ENCODE results near the gene PHF20. TPM values are rescaled to one million over a fixed set of nuclear protein-coding genes. Genes with fewer than 3 reads are reported as not detected.

PHF20 gene
- total RNA-seq, 3 donors from 2014 or later = 48.5 to 60.0 (median 59.7) TPM

DNA sequence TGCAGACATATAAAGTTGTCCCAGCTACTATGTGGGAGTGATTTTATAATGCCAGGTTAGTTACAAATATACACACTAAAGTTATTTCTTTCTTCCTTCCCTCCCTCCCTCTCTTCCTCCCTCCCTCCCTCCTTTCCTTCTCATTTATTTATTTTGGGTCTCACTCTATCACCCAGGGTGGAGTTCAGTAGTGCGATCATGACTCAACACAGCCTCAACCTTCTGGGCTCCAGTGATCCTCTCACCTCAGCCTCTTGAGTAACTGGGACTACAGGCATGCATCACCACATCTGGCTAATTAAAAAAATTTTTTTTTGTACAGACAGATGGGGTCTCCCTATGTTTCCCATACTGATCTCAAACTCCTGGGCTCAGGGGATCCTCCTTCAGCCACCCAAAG lies 59.2 kb downstream of the PHF20 start:
- Histone ChIP-seq H3K36me3 (no peaks in the 10 kb centered on the region), H3K4me1 (no peaks in the 10 kb centered on the region), H3K9me3 (no peaks in the 10 kb centered on the region), H3K4me3 (no peak overlapping the region), H3K27ac (no peak overlapping the region), H3K27me3 (no peaks in the 10 kb centered on the region)
- intact Hi-C loops (cut with DNase I; ENCODE audit: low total_unique reads) = no loop called here
- TF ChIP-seq POLR2A (IDR thresholded peaks at IDR 0.05) (no peak), POLR2AphosphoS5 (IDR thresholded peaks at IDR 0.05) (no peak)
- TF ChIP-seq, protein P1, sequence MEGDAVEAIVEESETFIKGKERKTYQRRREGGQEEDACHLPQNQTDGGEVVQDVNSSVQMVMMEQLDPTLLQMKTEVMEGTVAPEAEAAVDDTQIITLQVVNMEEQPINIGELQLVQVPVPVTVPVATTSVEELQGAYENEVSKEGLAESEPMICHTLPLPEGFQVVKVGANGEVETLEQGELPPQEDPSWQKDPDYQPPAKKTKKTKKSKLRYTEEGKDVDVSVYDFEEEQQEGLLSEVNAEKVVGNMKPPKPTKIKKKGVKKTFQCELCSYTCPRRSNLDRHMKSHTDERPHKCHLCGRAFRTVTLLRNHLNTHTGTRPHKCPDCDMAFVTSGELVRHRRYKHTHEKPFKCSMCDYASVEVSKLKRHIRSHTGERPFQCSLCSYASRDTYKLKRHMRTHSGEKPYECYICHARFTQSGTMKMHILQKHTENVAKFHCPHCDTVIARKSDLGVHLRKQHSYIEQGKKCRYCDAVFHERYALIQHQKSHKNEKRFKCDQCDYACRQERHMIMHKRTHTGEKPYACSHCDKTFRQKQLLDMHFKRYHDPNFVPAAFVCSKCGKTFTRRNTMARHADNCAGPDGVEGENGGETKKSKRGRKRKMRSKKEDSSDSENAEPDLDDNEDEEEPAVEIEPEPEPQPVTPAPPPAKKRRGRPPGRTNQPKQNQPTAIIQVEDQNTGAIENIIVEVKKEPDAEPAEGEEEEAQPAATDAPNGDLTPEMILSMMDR (IDR thresholded peaks at IDR 0.05) = no peak
- no peak for DNase-seq (ENCODE audit: low spot score in 2 of 2)

DNA sequence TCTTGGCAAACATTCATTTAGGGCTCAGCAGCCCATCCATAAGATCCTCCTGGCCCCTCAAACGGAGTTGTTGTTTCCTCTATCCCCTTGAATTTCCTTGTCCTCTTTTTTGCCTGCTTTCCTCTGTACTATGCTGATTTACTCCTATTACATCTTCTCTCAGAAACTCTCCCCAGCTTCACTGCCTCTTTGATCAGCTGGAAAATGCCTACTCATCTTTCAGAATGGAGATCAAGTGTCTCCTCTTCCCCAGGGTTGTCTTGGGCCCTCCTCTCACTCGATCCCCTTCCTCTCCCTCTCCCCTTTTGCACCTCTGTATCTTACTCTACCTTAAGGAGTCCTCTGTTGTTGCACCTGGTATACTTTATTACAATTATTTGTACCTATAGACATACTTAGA lies 60.2 kb downstream of the PHF20 start:
- H3K4me3 ChIP-seq = no peak overlapping the region
- H3K27me3 ChIP-seq = no peaks in the 10 kb centered on the region
- H3K4me1 ChIP-seq = no peaks in the 10 kb centered on the region
- no peak for DNase-seq (ENCODE audit: low spot score in 2 of 2)
- intact Hi-C loops (cut with DNase I; ENCODE audit: low total_unique reads) = no loop called here
- H3K27ac ChIP-seq = no peak overlapping the region
- TF ChIP-seq, protein P1 (IDR thresholded peaks at IDR 0.05) = no peak
- TF ChIP-seq POLR2AphosphoS5 (IDR thresholded peaks at IDR 0.05) (no peak), POLR2A (IDR thresholded peaks at IDR 0.05) (no peak)
- H3K36me3 ChIP-seq = no peaks in the 10 kb centered on the region
- no peaks in the 10 kb centered on the region for H3K9me3 ChIP-seq

DNA sequence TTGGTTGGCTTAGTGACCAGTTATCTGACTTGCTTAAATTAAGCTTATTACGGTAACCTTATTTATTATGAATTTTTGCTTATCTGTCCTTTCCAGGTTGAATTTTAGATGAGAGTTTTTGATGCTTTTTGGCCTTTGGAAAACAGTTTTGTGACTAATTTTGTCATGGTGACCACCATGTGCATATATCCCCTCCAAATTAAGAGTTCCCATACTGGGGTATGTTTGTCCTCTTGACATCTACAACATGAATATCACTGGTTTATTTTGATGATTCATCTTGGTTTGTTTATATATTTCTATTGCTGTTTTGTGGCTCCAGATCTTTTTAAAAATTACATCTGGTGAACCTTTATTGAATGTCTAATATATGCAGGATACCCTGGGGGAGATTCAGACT lies 61.4 kb downstream of the PHF20 start:
- DNase-seq (ENCODE audit: low spot score in 2 of 2) = no peak
- no peak overlapping the region for H3K27ac ChIP-seq
- no peaks in the 10 kb centered on the region for H3K36me3 ChIP-seq
- no peaks in the 10 kb centered on the region for H3K27me3 ChIP-seq
- no peaks in the 10 kb centered on the region for H3K9me3 ChIP-seq
- no peak overlapping the region for H3K4me3 ChIP-seq
- intact Hi-C loops (cut with DNase I; ENCODE audit: low total_unique reads) = no loop called here
- TF ChIP-seq POLR2A (IDR thresholded peaks at IDR 0.05) (no peak), POLR2AphosphoS5 (IDR thresholded peaks at IDR 0.05) (no peak)
- TF ChIP-seq, protein P1 (IDR thresholded peaks at IDR 0.05) = no peak
- no peaks in the 10 kb centered on the region for H3K4me1 ChIP-seq

DNA sequence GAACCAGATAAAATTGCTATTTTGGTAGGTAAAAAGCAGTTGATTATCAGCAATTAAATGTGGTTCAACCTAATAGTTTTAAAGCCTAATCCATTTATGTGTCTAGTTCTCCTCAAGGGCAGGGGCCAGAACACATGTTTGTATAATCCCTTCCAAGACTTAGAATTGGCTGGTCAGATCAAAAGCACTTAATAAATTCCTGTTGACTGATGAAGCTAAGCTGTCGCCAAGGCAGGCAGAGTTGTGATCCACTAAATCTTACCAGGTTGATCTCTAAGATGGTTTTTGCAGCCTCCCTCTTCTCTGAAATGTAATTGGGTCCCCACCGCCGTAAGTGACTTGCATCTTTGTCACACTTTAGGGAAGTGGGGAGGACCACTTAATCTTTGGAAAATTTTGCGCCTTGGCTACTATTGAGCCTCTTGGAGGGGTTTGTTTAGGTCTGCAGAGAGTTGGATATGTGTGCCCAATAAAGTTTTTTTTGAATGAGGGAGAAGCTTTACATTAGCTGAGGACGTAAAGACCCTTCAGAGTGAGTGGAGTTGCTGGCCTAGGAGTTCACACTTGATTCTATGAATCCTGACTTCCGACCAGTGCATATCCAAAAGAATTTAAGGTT lies 65.9 kb downstream of the PHF20 start:
- intact Hi-C loops (cut with DNase I; ENCODE audit: low total_unique reads) = no loop called here
- no peak for DNase-seq (ENCODE audit: low spot score in 2 of 2)
- Histone ChIP-seq H3K4me3 (no peak overlapping the region), H3K27ac (no peak overlapping the region), H3K9me3 (peaks cover 2 to 5% of the 10 kb centered on the region in 2 donors), H3K4me1 (no peaks in the 10 kb centered on the region), H3K27me3 (no peaks in the 10 kb centered on the region), H3K36me3 (no peaks in the 10 kb centered on the region)
- TF ChIP-seq, protein P1 (IDR thresholded peaks at IDR 0.05) = no peak
- TF ChIP-seq POLR2A (IDR thresholded peaks at IDR 0.05) = no peak
- no peak for TF ChIP-seq POLR2AphosphoS5 (IDR thresholded peaks at IDR 0.05)

DNA sequence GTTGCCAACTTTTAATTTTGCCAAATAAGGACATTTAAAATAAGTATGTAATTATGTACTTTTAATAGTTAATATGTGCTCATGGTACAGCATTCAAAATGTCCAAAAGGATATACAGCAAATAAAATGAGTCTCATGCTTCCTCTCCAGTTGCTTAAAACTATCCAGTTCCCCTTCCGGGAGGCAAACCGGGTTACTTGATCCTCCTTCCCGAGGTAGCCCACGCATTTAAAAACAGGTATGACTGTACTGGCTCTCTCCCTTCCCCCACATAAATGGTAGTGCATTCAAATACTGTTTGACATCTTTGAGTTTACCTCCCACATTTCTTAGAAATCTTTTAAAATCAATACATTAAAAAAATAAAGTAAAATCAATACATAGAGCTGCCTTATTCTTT lies 66.4 kb downstream of the PHF20 start:
- peaks cover 6% of the 10 kb centered on the region in 2 donors for H3K9me3 ChIP-seq
- no peaks in the 10 kb centered on the region for H3K4me1 ChIP-seq
- no peak for DNase-seq (ENCODE audit: low spot score in 2 of 2)
- intact Hi-C loops (cut with DNase I; ENCODE audit: low total_unique reads) = no loop called here
- H3K4me3 ChIP-seq = no peak overlapping the region
- no peak overlapping the region for H3K27ac ChIP-seq
- no peaks in the 10 kb centered on the region for H3K36me3 ChIP-seq
- TF ChIP-seq POLR2A (IDR thresholded peaks at IDR 0.05) (no peak), POLR2AphosphoS5 (IDR thresholded peaks at IDR 0.05) (no peak)
- TF ChIP-seq, protein P1 (IDR thresholded peaks at IDR 0.05) = no peak
- H3K27me3 ChIP-seq = no peaks in the 10 kb centered on the region

All from breast epithelium (tissue), 4 donors.